ENCODE results near the gene WDR7.

DNA sequence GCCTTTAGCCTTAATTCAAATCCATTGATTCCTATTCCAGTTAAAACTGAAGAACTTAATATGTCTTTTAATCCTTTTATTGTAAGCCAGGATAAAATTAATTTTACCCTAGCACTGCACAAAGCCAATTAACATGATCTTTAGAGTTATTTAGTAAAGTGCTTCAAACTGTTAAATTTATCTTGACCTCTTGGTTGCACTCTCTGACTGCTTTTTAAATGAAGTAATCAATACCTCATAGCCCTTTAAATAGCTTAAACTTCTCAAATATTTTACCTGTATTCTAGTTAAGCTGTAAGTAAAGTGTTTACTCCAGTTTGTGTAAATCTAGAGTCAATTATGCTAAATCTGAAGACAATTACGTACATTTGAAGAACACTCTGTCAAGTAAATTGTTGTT lies 221.0 kb downstream of the WDR7 start:
- TF ChIP-seq, protein P1, sequence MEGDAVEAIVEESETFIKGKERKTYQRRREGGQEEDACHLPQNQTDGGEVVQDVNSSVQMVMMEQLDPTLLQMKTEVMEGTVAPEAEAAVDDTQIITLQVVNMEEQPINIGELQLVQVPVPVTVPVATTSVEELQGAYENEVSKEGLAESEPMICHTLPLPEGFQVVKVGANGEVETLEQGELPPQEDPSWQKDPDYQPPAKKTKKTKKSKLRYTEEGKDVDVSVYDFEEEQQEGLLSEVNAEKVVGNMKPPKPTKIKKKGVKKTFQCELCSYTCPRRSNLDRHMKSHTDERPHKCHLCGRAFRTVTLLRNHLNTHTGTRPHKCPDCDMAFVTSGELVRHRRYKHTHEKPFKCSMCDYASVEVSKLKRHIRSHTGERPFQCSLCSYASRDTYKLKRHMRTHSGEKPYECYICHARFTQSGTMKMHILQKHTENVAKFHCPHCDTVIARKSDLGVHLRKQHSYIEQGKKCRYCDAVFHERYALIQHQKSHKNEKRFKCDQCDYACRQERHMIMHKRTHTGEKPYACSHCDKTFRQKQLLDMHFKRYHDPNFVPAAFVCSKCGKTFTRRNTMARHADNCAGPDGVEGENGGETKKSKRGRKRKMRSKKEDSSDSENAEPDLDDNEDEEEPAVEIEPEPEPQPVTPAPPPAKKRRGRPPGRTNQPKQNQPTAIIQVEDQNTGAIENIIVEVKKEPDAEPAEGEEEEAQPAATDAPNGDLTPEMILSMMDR (IDR thresholded peaks at IDR 0.05; ENCODE audit: low read depth, low read length) = peak; percentile 67
- TF ChIP-seq EZH2phosphoT487 (IDR thresholded peaks at IDR 0.05; ENCODE audit: low read depth) = no peak

Data from OCI-LY3 (cell line).